T47D (cell line): Measurements from ENCODE around the gene SLC45A3.

Experiments used
- DNase-seq, 2 experiments: peaks; one replicate each; pipeline versions ENCODE4 v3.0.0 to v3.0.0-alpha.2; 2011 to 2012; ENCODE audit warnings: low read depth in 1 of 2, low spot score in 1 of 2
- JUND ChIP-seq: IDR thresholded peaks from 2 replicates; pipeline ENCODE4 v1.6.1; 2012; ENCODE audit warnings: low read depth
- in situ Hi-C: cut with HindIII; loops from 2 replicates; pipeline ENCODE4 v1.10.0; 2016; ENCODE audit warnings: low sequenced_read_pairs, low pct_unique_long_range_greater_than_20kb

Gene SLC45A3

DNA sequence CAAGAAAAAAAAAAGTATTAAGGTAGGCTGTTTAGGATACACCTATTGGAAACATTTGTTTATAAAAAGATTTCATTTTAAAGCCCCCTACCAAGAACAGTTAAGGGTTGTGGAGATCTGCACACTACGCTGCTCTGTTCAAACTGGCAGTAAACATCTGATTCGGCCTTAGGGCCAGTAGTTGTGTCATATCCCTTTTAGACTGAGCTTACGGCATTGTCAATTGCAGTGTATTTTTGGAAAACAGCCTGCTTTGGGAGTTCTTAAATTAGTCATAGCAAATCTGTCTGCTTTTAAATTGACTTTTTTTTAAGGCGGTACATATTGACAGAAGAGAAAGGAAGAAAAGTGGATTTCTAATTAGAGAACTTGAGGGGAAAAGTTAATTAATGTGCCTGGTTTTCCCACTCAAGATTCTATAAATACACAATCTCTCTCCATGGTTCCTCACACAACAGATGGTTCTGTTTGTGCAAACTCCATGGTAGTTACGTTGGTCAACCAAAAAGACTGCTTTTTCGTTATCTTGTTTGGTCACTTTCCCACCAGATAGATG lies 46.8 kb downstream of the SLC45A3 start:
- in situ Hi-C loops, result no loop called here
- DNase-seq, result no peak
- TF ChIP-seq JUND, result no peak

GRCh38 chr1:205632669-205633169 lies 47.6 kb downstream of the SLC45A3 start:
- in situ Hi-C loops, result no loop called here
- no peak for TF ChIP-seq JUND
- no peak for DNase-seq

GRCh38 chr1:205631768-205632668 lies 48.3 kb downstream of the SLC45A3 start, which contains the start of gene ELK4:
Gene ELK4, minus strand, starts transcription at chr1:205632011. Its CDS starts 8,129 bp downstream, at chr1:205623882.
- in situ Hi-C loops, result no loop called here
- DNase-seq, result peak; percentile 97 to 99
- no peak for TF ChIP-seq JUND

DNA sequence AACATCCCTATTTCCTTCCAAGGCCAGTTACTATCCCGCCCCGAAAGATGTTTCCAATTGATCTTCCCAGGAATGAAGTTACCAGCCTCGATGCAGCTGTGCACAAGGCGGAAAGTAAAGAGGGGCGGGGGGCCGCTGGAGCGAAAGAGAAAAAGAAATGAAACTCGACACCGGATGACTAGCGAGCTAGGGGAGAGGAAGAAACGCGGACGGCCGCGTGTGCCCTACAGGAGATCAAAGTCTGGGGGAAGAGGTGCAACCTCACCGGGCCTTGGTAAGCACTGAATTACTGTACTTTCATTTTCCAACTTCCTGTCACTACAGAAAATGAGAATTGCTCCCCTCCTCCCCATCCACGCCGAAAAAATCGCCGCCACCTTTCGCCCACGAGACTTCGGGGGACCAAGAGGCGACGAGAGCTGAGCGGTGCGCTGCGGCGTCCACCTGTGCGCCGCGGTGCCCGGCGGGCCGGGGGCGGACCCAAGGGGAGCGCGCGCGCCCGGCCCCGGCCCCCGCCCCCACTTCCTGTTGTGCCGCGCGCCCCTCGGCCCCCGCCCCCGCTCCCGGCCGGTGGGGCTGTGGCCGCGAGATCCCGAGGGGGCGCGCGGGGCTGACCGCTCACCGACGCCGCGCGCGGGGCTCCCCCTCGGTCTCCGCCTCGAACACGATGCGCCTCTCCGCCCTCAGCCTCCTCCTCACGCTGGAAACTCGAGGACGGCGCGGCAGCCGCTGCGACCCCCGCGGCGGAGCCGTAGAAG lies 49.1 kb downstream of the SLC45A3 start:
- DNase-seq, result peak; percentile 49 to 85
- TF ChIP-seq JUND, result no peak
- in situ Hi-C loops, result no loop called here

GRCh38 chr1:205630651-205631009 lies 49.7 kb downstream of the SLC45A3 start:
- TF ChIP-seq JUND, result no peak
- in situ Hi-C loops, result no loop called here
- no peak for DNase-seq

DNA sequence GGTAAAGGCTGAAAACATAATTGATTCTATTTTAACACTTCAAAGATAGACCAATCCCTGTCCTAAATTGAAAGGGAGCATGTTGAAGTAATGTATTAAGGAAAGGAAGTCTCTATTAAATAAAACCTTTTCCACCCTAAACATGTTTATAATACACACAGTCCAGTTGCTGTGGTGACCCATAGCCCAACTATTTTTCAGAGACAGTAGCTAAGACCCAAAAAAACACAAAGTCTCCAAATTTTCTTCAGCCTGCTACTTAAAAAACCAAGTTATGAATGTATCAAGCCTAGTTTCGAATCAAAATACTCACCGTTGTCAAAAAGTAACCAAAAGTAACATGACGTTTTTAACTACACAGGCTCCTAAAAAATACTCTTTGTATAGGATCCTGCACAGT lies 50.1 kb downstream of the SLC45A3 start:
- no peak for TF ChIP-seq JUND
- in situ Hi-C loops, result no loop called here
- no peak for DNase-seq

- in situ Hi-C loops, result no loop called here
- no peak for DNase-seq
- no peak for TF ChIP-seq JUND
These were observed 50.6 kb downstream of the SLC45A3 start for GRCh38 chr1:205629751-205630150.

GRCh38 chr1:205627956-205628355 lies 52.4 kb downstream of the SLC45A3 start:
- no peak for TF ChIP-seq JUND
- in situ Hi-C loops, result no loop called here
- DNase-seq, result no peak

GRCh38 chr1:205626216-205626615 lies 54.1 kb downstream of the SLC45A3 start:
- in situ Hi-C loops, result no loop called here
- DNase-seq, result no peak
- TF ChIP-seq JUND, result no peak

DNA sequence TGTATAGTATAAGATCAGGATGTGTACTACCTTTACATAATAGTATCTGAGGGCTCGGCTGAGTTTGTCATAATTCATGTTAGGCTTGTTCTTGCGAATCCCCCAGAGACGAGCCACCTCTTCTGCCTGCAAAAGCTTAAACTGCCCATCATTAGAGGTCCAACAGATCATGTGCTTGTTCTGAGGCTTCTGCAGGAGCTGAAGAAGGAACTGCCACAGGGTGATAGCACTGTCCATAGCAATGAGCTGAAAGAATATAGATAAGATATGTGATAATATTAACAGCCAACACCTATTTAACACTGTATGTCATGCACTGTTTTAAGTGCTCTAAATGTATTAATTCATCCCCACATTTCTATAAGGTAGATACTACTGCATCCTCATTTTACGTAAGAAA lies 56.7 kb downstream of the SLC45A3 start:
- TF ChIP-seq JUND, result no peak
- no peak for DNase-seq
- in situ Hi-C loops, result no loop called here

DNA sequence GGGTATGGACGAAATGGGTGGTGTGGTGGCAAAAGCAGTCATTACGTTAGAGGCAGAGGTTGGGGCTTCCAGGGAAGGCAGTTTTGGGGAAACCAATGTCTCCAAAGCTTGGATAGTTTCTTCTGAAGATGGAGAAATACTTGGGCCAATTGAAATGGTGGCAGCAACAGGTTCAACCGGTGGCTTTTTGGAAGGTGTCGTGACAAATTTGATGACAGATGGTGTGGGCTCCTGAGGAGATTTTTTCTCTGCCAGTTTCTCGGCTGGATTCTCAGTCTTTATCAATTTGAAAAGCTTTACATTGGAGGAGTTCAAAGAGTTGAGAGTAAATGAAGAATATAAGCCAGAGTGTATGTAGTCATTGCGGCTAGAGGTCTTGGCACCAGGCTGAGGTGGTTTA lies 60.0 kb downstream of the SLC45A3 start:
- DNase-seq, result no peak
- in situ Hi-C loops, result no loop called here
- TF ChIP-seq JUND, result no peak

DNA sequence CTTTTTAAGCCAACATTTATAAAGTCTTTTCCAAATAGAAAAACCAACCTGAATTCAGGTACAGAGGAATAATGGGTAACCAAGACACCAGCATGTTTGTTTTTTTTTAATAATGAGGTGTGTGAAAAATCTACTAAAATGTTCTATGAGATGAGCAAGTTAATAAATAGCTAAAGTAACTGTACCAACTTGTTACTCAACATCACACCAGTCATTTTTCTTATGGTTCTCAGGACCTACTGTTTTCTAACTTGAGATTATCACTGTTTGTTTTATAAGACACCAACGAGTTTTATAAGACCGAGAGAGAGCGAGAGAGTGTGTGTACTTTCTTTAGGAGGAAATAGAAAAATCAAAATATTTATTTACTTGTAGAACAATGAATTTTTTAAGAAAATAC lies 60.9 kb downstream of the SLC45A3 start:
- TF ChIP-seq JUND, result no peak
- DNase-seq, result no peak
- in situ Hi-C loops, result no loop called here
